HFFc6 (cell line): ENCODE results near the gene HEPN1. TPM values are rescaled to one million over a fixed set of nuclear protein-coding genes. Genes with fewer than 3 reads are reported as not detected.
"Not testable (repeated sequence)": the region's sequence is repeated elsewhere in the genome, so short reads cannot be mapped to it uniquely, and the experiment has no call there.

ENCODE experiments used
- DNase-seq: peaks from one replicate; pipeline ENCODE4 v3.0.0-alpha.2; 2018
- H3K27ac Mint-ChIP-seq: 2 replicates; pipeline ENCODE4 v1.8.0; 2020; ENCODE audit warnings: mild to moderate bottlenecking, mixed read lengths
- H3K27me3 Mint-ChIP-seq: 2 replicates; pipeline ENCODE4 v1.8.0; 2021; ENCODE audit warnings: mild to moderate bottlenecking, moderate library complexity, mixed read lengths; ENCODE audit not compliant: insufficient read depth
- H3K36me3 Mint-ChIP-seq: 2 replicates; pipeline ENCODE4 v1.8.0; 2021; ENCODE audit warnings: low read depth, mixed read lengths
- H3K4me1 Mint-ChIP-seq: 2 replicates; pipeline ENCODE4 v1.8.0; 2020; ENCODE audit warnings: low read depth, mixed read lengths
- H3K4me3 Mint-ChIP-seq: 2 replicates; pipeline ENCODE4 v1.8.0; 2020; ENCODE audit warnings: mild to moderate bottlenecking, moderate library complexity, mixed read lengths
- H3K9me3 Mint-ChIP-seq: 2 replicates; pipeline ENCODE4 v1.8.0; 2020; ENCODE audit warnings: mild to moderate bottlenecking, mixed read lengths
- total RNA-seq, 6 experiments: library from RNA; stranded (reverse); fragmentation: NEBNext Ultra II Directional; extraction: Animal tissue kit (Norgen Biotek cat#: 25700); gene quantifications; 2 replicates in 1 of 6; 3 replicates in 5 of 6; pipeline ENCODE4 v1.2.3, GENCODE V29; 2021
- TF ChIP-seq, protein P1 (sequence below): fragments of 200-600 bp; sonication (generic); IDR thresholded peaks from 2 replicates; pipeline ENCODE4 v1.5.0; 2021; ENCODE audit warnings: antibody characterized with exemption, mild to moderate bottlenecking

The HEPN1 gene
- total RNA-seq, 6 experiments from 2014 or later = not detected

- Mint-ChIP-seq H3K27ac (no peak overlapping the region), H3K4me1 (no peaks in the 10 kb centered on the region), H3K4me3 (no peak overlapping the region), H3K36me3 (no peaks in the 10 kb centered on the region), H3K27me3 (no peaks in the 10 kb centered on the region; the same call in 1 of the 2 replicates), H3K9me3 (no peaks in the 10 kb centered on the region)
- DNase-seq = no peak
- TF ChIP-seq, protein P1, sequence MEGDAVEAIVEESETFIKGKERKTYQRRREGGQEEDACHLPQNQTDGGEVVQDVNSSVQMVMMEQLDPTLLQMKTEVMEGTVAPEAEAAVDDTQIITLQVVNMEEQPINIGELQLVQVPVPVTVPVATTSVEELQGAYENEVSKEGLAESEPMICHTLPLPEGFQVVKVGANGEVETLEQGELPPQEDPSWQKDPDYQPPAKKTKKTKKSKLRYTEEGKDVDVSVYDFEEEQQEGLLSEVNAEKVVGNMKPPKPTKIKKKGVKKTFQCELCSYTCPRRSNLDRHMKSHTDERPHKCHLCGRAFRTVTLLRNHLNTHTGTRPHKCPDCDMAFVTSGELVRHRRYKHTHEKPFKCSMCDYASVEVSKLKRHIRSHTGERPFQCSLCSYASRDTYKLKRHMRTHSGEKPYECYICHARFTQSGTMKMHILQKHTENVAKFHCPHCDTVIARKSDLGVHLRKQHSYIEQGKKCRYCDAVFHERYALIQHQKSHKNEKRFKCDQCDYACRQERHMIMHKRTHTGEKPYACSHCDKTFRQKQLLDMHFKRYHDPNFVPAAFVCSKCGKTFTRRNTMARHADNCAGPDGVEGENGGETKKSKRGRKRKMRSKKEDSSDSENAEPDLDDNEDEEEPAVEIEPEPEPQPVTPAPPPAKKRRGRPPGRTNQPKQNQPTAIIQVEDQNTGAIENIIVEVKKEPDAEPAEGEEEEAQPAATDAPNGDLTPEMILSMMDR = no peak
Measured at GRCh38 chr11:124954590-124954955, 35.5 kb downstream of the HEPN1 start.

DNA sequence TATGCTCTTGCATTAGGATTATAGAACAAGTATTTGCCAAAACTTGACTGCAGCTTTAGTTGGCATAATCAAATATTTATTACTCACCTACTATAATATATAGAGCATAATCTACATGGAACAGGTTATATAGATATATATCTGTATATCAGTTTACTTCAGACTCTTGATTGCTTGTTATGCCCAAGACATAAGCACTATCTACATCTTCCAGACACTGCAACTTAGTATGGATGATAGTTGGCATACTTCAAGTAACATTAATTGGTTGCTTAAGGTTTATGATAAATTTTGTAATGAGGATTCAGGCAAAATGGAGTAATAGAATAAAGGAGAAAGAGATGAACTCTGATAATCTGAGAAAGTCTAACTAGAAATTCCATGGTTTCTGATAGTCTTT, 36.0 kb downstream of the HEPN1 start:
- Mint-ChIP-seq H3K4me3 (no peak overlapping the region), H3K9me3 (no peaks in the 10 kb centered on the region), H3K27ac (no peak overlapping the region), H3K27me3 (no peaks in the 10 kb centered on the region; the same call in 1 of the 2 replicates), H3K4me1 (no peaks in the 10 kb centered on the region), H3K36me3 (no peaks in the 10 kb centered on the region)
- TF ChIP-seq, protein P1 = no peak
- no peak for DNase-seq

DNA sequence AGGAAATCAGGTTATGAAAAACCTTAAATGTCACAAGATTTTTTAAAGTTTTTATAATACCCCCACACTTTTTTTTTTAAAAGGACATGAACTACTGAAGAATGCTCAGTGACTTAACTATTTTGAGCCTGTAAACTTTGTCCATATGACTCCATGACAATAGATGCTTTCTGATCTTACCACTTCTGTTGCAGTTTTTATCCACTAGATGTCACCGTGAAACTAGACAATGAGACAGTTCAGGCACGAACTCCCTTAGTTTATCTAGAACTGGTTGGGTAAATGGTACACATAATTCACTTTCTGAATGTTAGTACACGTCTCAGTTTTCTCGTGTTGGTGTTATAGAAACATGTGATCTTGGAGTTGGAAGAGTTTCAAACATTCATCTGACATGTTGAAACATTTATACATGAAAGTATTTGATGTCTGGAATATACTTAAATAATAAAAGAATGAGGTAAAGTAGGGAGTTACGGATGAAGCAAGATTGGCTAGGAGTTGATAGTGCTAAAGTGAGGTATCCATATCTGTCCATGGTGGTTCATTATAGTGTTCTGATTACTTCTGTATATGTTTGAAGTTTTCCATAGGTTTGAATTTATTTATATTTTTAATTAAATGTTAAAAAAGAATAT, 43.0 kb downstream of the HEPN1 start:
- no peak overlapping the region for H3K27ac Mint-ChIP-seq
- H3K4me3 Mint-ChIP-seq = no peak overlapping the region
- TF ChIP-seq, protein P1 = peak; percentile 87
- H3K36me3 Mint-ChIP-seq = peaks cover 7% of the 10 kb centered on the region
- H3K4me1 Mint-ChIP-seq = no peaks in the 10 kb centered on the region
- DNase-seq = peak; percentile 79
- no peaks in the 10 kb centered on the region for H3K9me3 Mint-ChIP-seq
- no peaks in the 10 kb centered on the region for H3K27me3 Mint-ChIP-seq

DNA sequence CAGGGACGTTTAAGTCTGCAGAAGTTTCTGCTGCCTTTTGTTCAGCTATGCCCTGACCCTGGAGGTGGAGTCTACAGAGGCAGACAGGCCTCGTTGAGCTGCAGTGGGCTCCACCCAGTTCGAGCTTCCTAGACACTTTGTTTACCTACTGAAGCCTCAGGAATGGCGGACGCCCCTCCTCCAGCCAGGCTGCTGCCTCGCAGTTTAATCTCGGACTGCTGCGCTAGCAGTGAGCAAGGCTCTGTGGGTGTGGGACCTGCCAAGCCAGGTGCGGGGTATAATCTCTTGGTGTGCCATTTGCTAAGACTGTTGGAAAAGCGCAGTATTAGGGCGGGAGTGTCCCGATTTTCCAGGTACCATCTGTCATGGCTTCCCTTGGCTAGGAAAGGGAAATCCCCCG, 49.1 kb downstream of the HEPN1 start:
- not testable (repeated sequence) for H3K36me3 Mint-ChIP-seq, H3K27me3 Mint-ChIP-seq, DNase-seq, H3K4me1 Mint-ChIP-seq, H3K9me3 Mint-ChIP-seq, H3K27ac Mint-ChIP-seq, H3K4me3 Mint-ChIP-seq

Other genes with a start within 250 kb of the HEPN1 start
- gene SIAE, start 245.5 kb upstream of the HEPN1 start, total RNA-seq = 10 to 100 TPM in 5 of 6 experiments, 1 to 10 TPM in 1; 9.2 to 14.4 (median 11.3) TPM
- 10 to 100 TPM in 1 of 6 experiments, 1 to 10 TPM in 5; 5.0 to 10.2 (median 9.1) TPM for gene SPA17, start 245.3 kb upstream of the HEPN1 start, total RNA-seq
- 1 to 10 TPM; 3.8 to 6.5 (median 5.4) TPM for gene NRGN, start 179.3 kb upstream of the HEPN1 start, total RNA-seq
- gene VSIG2, start 167.0 kb upstream of the HEPN1 start, total RNA-seq = under 1 TPM in 1 of 6 experiments, not detected in 5; 0.14 TPM
- under 1 TPM in 3 of 6 experiments, not detected in 3; 0.11 to 0.14 (median 0.12) TPM for gene ESAM, start 157.0 kb upstream of the HEPN1 start, total RNA-seq
- gene MSANTD2, start 118.8 kb upstream of the HEPN1 start, total RNA-seq = 1 to 10 TPM; 4.4 to 7.1 (median 5.8) TPM
- gene ROBO3, start 53.8 kb upstream of the HEPN1 start, total RNA-seq = 1 to 10 TPM; 1.9 to 3.3 (median 2.6) TPM
- under 1 TPM; 0.46 to 0.63 (median 0.56) TPM for gene ROBO4, start 21.4 kb upstream of the HEPN1 start, total RNA-seq
- gene HEPACAM, start 16.8 kb downstream of the HEPN1 start, total RNA-seq = under 1 TPM in 1 of 6 experiments, not detected in 5; 0.31 TPM
- gene CCDC15, start 35.0 kb downstream of the HEPN1 start, total RNA-seq = 1 to 10 TPM; 1.3 to 3.2 (median 2.5) TPM
- 1 to 10 TPM; 1.7 to 4.5 (median 3.7) TPM for gene SLC37A2, start 144.1 kb downstream of the HEPN1 start, total RNA-seq
- gene TMEM218, start 192.4 kb downstream of the HEPN1 start, total RNA-seq = 10 to 100 TPM; 14.9 to 24.3 (median 20.7) TPM
- gene PKNOX2, start 245.5 kb downstream of the HEPN1 start, total RNA-seq = under 1 TPM in 1 of 6 experiments, not detected in 5; 0.10 TPM